PFSK-1 (cell line): ENCODE data around the gene RNF146.

Experiments used
- FOXP2 ChIP-seq: optimal IDR thresholded peaks from 2 replicates; pipeline ENCODE3; 2011; ENCODE audit warnings: borderline replicate concordance, control low read depth, inconsistent platforms; ENCODE audit not compliant: insufficient read depth; ENCODE audit errors: extremely low read length, extremely low read depth
- POLR2AphosphoS5 ChIP-seq: IDR thresholded peaks from 2 replicates; pipeline ENCODE4 v1.6.1; 2012; ENCODE audit warnings: low read depth, mild to moderate bottlenecking, control low read depth, low read length, moderate library complexity
- REST ChIP-seq, 2 experiments: IDR thresholded peaks; 2 replicates each; pipeline versions ENCODE4 v1.6.1 to v1.8.0; 2011 to 2012; ENCODE audit warnings: low read depth in 2 of 2, low read length in 2 of 2, control low read depth in 1 of 2, inconsistent platforms in 1 of 2, mild to moderate bottlenecking in 1 of 2, moderate library complexity in 1 of 2; ENCODE audit not compliant: insufficient read depth in 1 of 2
- SIN3A ChIP-seq: IDR thresholded peaks from 2 replicates; pipeline ENCODE4 v1.6.1; 2012; ENCODE audit warnings: mild to moderate bottlenecking, low read length, moderate library complexity, borderline replicate concordance; ENCODE audit not compliant: insufficient read depth
- TAF1 ChIP-seq: IDR thresholded peaks from 2 replicates; pipeline ENCODE4 v1.6.1; 2012; ENCODE audit warnings: low read length, control low read depth, borderline replicate concordance; ENCODE audit not compliant: insufficient read depth

The RNF146 gene

GRCh38 chr6:127305741-127306140, 39.1 kb downstream of the RNF146 start:
- TF ChIP-seq REST (IDR thresholded peaks at IDR 0.05; ENCODE audit: insufficient read depth in 1 of 2, low read depth in 2 of 2, low read length in 2 of 2) (no peak), TAF1 (no peak), SIN3A (no peak), POLR2AphosphoS5 (no peak), FOXP2 (no peak)

DNA sequence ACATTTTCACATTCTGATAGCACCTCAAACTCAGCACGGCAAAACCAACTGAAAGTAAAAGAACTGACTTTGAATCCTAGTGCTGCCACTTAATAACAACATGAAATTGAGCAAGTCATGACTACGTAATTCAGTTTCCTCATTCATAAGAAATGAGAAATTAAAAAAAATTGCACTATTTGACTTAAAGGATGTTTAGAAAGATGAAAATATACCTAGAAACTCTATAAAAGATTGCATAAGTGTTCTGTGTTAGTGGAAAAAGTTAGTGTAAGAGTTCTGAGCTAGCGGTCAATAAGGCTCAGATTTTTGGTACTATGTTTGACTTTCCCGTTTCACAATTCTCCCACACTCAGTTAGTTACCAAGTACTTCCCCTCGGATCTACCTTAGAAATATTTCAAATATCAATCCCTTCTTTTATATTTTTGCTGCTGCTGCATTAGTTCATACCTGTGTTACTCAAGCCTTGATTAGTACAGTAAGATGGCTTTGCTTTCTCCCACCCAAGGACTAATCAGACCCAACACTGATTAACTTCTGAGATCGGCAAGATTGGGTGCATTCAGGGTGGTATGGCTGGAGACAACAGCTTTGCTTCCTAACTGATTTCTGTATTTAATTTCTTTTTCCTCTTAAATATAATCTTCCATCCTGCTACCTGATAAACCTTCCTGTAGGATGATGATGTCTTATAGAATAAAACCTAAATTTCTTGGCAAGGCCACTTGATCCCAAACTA, 50.9 kb downstream of the RNF146 start:
- TF ChIP-seq SIN3A = no peak
- TF ChIP-seq POLR2AphosphoS5 = no peak
- TF ChIP-seq TAF1 = no peak
- no peak for TF ChIP-seq REST (IDR thresholded peaks at IDR 0.05; ENCODE audit: insufficient read depth in 1 of 2, low read depth in 2 of 2, low read length in 2 of 2)
- no peak for TF ChIP-seq FOXP2

DNA sequence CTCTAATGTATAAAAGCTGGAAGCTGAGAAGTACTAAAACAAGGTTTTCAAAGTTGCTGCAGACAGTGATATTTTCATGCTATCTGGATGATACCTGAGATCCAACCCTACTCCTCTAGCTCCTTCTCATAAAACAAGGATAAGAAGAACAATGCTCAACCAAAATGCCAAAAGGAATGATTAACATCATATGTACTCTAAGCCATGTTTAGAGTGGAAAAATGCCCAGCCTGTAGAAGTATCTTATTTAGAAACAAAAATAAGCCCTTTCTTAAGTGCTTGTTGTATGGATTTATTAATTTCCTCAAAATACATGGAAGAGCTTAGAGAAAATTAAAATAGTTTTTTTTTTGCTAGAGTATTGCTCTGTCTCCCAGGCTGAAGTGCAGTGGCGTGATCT, 53.0 kb downstream of the RNF146 start:
- TF ChIP-seq REST (IDR thresholded peaks at IDR 0.05; ENCODE audit: insufficient read depth in 1 of 2, low read depth in 2 of 2, low read length in 2 of 2) = no peak
- no peak for TF ChIP-seq POLR2AphosphoS5
- TF ChIP-seq FOXP2 = no peak
- no peak for TF ChIP-seq TAF1
- no peak for TF ChIP-seq SIN3A

DNA sequence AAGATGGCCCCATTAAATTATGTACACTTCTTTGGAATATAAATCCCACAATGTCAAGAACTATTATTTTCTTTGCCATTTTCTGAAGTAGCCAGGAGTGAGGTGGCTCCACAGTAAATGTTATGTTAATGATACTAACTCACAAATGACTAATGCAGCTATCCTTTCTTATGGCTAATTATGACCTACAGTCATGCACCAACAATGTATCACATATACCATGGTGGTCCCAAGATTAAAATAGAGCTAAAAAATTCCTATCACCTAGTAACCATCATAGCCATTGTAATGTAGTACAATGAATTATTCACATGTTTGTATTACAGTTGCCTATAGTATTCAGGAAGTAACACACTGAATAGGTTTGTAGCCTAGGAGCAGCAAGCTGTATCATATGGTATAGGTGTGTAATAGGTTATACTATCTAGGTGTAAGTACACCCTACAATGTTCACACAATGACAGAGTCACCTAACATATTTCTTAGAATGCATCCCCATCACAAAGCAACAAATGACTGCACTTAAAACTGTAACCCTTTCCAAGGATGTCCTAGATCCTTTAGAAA, 61.5 kb downstream of the RNF146 start:
- TF ChIP-seq TAF1 (no peak), POLR2AphosphoS5 (no peak), SIN3A (no peak), FOXP2 (no peak), REST (IDR thresholded peaks at IDR 0.05; ENCODE audit: insufficient read depth in 1 of 2, low read depth in 2 of 2, low read length in 2 of 2) (no peak)
